Inferior parietal cortex (tissue), 1 donor: ENCODE measurements around the gene NKAIN2.
"Not testable (repeated sequence)": the region's sequence is repeated elsewhere in the genome, so short reads cannot be mapped to it uniquely, and the experiment has no call there.

Experiments
- DNase-seq: peaks from one replicate; pipeline ENCODE4 v3.0.0-alpha.2; 2016; ENCODE audit errors: extremely low spot score

The NKAIN2 gene

GRCh38 chr6:123966618-123967017 is 163.0 kb downstream of the NKAIN2 start:
- no peak for DNase-seq

- no peak for DNase-seq
Measured at GRCh38 chr6:123967905-123968304, 164.2 kb downstream of the NKAIN2 start.

- DNase-seq: no peak
Measured at GRCh38 chr6:123972600-123973294, 169.1 kb downstream of the NKAIN2 start.

GRCh38 chr6:123980311-123980710 is 176.6 kb downstream of the NKAIN2 start:
- DNase-seq: no peak

- no peak for DNase-seq
Measured at GRCh38 chr6:123986938-123987337, 183.3 kb downstream of the NKAIN2 start.

GRCh38 chr6:123989918-123990317 is 186.3 kb downstream of the NKAIN2 start:
- not testable (repeated sequence) for DNase-seq

GRCh38 chr6:123990376-123990775 is 186.7 kb downstream of the NKAIN2 start:
- DNase-seq: no peak

GRCh38 chr6:123994168-123994567 is 190.5 kb downstream of the NKAIN2 start:
- DNase-seq: no peak

GRCh38 chr6:123994891-123995635 is 191.4 kb downstream of the NKAIN2 start:
- DNase-seq: no peak

GRCh38 chr6:123997223-123997622 is 193.6 kb downstream of the NKAIN2 start:
- DNase-seq: no peak

- peak; percentile 78 for DNase-seq
Measured at GRCh38 chr6:124002377-124003081, 198.9 kb downstream of the NKAIN2 start.

GRCh38 chr6:124007266-124007665 is 203.6 kb downstream of the NKAIN2 start:
- DNase-seq: no peak

GRCh38 chr6:124008000-124008987 is 204.6 kb downstream of the NKAIN2 start:
- DNase-seq: no peak

- DNase-seq: no peak
Measured at GRCh38 chr6:124008988-124009765, 205.5 kb downstream of the NKAIN2 start.

- DNase-seq: no peak
Measured at GRCh38 chr6:124010574-124010973, 206.9 kb downstream of the NKAIN2 start.

GRCh38 chr6:124011180-124011579 is 207.5 kb downstream of the NKAIN2 start:
- DNase-seq: no peak

GRCh38 chr6:124022051-124022450 is 218.4 kb downstream of the NKAIN2 start:
- DNase-seq: not testable (repeated sequence)

- DNase-seq: no peak
Measured at GRCh38 chr6:124022641-124023040, 219.0 kb downstream of the NKAIN2 start.

- DNase-seq: no peak
Measured at GRCh38 chr6:124026694-124027093, 223.0 kb downstream of the NKAIN2 start.

- DNase-seq: no peak
Measured at GRCh38 chr6:124027392-124027791, 223.7 kb downstream of the NKAIN2 start.

- DNase-seq: no peak
Measured at GRCh38 chr6:124028117-124028516, 224.5 kb downstream of the NKAIN2 start.
